Large intestine (tissue), 3 donors: Measurements from ENCODE around the gene DENND1A. TPM values are rescaled to one million over a fixed set of nuclear protein-coding genes. Genes with fewer than 3 reads are reported as not detected.

ENCODE experiments used
- DNase-seq, 2 donors: peaks; one replicate each; pipeline versions ENCODE4 v3.0.0 to v3.0.0-alpha.2; 2013
- H3K27ac ChIP-seq: one replicate; pipeline ENCODE4 v1.5.1; 2013; ENCODE audit warnings: low read length
- H3K27me3 ChIP-seq: 2 replicates; pipeline ENCODE4 v1.6.1; 2013; ENCODE audit warnings: low read length; ENCODE audit not compliant: control insufficient read depth, insufficient read depth
- H3K36me3 ChIP-seq: 2 replicates; pipeline ENCODE4 v1.6.1; 2013; ENCODE audit warnings: low read length; ENCODE audit not compliant: control insufficient read depth, insufficient read depth
- H3K4me1 ChIP-seq: one replicate; pipeline ENCODE4 v1.6.1; 2013; ENCODE audit warnings: low read length; ENCODE audit not compliant: control insufficient read depth, insufficient read depth
- H3K4me3 ChIP-seq: one replicate; pipeline ENCODE4 v1.5.1; 2013; ENCODE audit warnings: low read length
- H3K9me3 ChIP-seq: one replicate; pipeline ENCODE4 v1.6.1; 2013; ENCODE audit warnings: mild to moderate bottlenecking, low read depth, low read length, moderate library complexity; ENCODE audit not compliant: control insufficient read depth
- WGBS: methylation state at CpG from one replicate; pipeline ENCODE4 v1.1.5; 2013; ENCODE audit warnings: low lambda C conversion rate; ENCODE audit not compliant: insufficient coverage; 5-methylcytosine and 5-hydroxymethylcytosine counted together
- polyA plus RNA-seq: library from polyadenylated mRNA; unstranded; fragments of 120-200 nt; gene quantifications from one replicate; pipeline ENCODE4 v1.2.1, GENCODE V29; 2013

The DENND1A gene
- polyA plus RNA-seq, 1 donor: 29.7 TPM

- no CpG with 5 or more reads among the region's 6 CpGs for WGBS
Measured at GRCh38 chr9:123524866-123525265, 405.1 kb downstream of the DENND1A start.

GRCh38 chr9:123523845-123524244, 406.1 kb downstream of the DENND1A start:
- no peak overlapping the region for H3K27ac ChIP-seq
- no peaks in the 10 kb centered on the region for H3K36me3 ChIP-seq
- no peaks in the 10 kb centered on the region for H3K27me3 ChIP-seq
- H3K4me1 ChIP-seq: no peaks in the 10 kb centered on the region
- H3K4me3 ChIP-seq: no peak overlapping the region
- DNase-seq: no peak
- WGBS: 100% methylated on average over 2 of the region's 2 CpGs
- H3K9me3 ChIP-seq: no peaks in the 10 kb centered on the region

More at GRCh38 chr9:123524866-123525265, 405.1 kb downstream of the DENND1A start:
- Histone ChIP-seq H3K9me3 (no peaks in the 10 kb centered on the region), H3K4me3 (no peak overlapping the region), H3K36me3 (no peaks in the 10 kb centered on the region), H3K27me3 (no peaks in the 10 kb centered on the region), H3K4me1 (no peaks in the 10 kb centered on the region), H3K27ac (no peak overlapping the region)
- no peak for DNase-seq

GRCh38 chr9:123523001-123523400, 406.9 kb downstream of the DENND1A start:
- no peak overlapping the region for H3K4me3 ChIP-seq
- DNase-seq: no peak
- no peak overlapping the region for H3K27ac ChIP-seq
- WGBS: no CpG with 5 or more reads among the region's 6 CpGs
- no peaks in the 10 kb centered on the region for H3K36me3 ChIP-seq
- H3K27me3 ChIP-seq: no peaks in the 10 kb centered on the region
- no peaks in the 10 kb centered on the region for H3K9me3 ChIP-seq
- no peaks in the 10 kb centered on the region for H3K4me1 ChIP-seq

GRCh38 chr9:123522251-123522650, 407.7 kb downstream of the DENND1A start:
- Histone ChIP-seq H3K36me3 (no peaks in the 10 kb centered on the region), H3K4me1 (no peaks in the 10 kb centered on the region), H3K9me3 (no peaks in the 10 kb centered on the region), H3K27me3 (no peaks in the 10 kb centered on the region), H3K4me3 (no peak overlapping the region), H3K27ac (no peak overlapping the region)
- DNase-seq: no peak
- no CpG with 5 or more reads among the region's 2 CpGs for WGBS

- Histone ChIP-seq H3K9me3 (no peaks in the 10 kb centered on the region), H3K27me3 (no peaks in the 10 kb centered on the region), H3K27ac (no peak overlapping the region), H3K36me3 (peaks cover 5% of the 10 kb centered on the region), H3K4me1 (no peaks in the 10 kb centered on the region), H3K4me3 (no peak overlapping the region)
- WGBS: no CpG with 5 or more reads among the region's 1 CpG
- no peak for DNase-seq
Measured at GRCh38 chr9:123518338-123518737, 411.6 kb downstream of the DENND1A start.

- DNase-seq: no peak
- no peaks in the 10 kb centered on the region for H3K4me1 ChIP-seq
- peaks cover 9% of the 10 kb centered on the region for H3K36me3 ChIP-seq
- WGBS: 100% methylated on average over 2 of the region's 4 CpGs
- H3K27me3 ChIP-seq: no peaks in the 10 kb centered on the region
- no peaks in the 10 kb centered on the region for H3K9me3 ChIP-seq
- no peak overlapping the region for H3K4me3 ChIP-seq
- H3K27ac ChIP-seq: no peak overlapping the region
Measured at GRCh38 chr9:123517512-123517911, 412.4 kb downstream of the DENND1A start.

GRCh38 chr9:123514766-123515165, 415.2 kb downstream of the DENND1A start:
- H3K4me3 ChIP-seq: no peak overlapping the region
- H3K9me3 ChIP-seq: no peaks in the 10 kb centered on the region
- no peak for DNase-seq
- H3K4me1 ChIP-seq: no peaks in the 10 kb centered on the region
- H3K27me3 ChIP-seq: no peaks in the 10 kb centered on the region
- peaks cover 9% of the 10 kb centered on the region for H3K36me3 ChIP-seq
- 92% methylated on average over 4 of the region's 4 CpGs for WGBS
- no peak overlapping the region for H3K27ac ChIP-seq

- WGBS: no CpG with 5 or more reads among the region's 2 CpGs
- Histone ChIP-seq H3K9me3 (no peaks in the 10 kb centered on the region), H3K27ac (no peak overlapping the region), H3K27me3 (no peaks in the 10 kb centered on the region), H3K36me3 (peaks cover 9% of the 10 kb centered on the region), H3K4me3 (no peak overlapping the region), H3K4me1 (no peaks in the 10 kb centered on the region)
- DNase-seq: no peak
Measured at GRCh38 chr9:123513554-123513953, 416.4 kb downstream of the DENND1A start.

GRCh38 chr9:123511326-123512277, 418.3 kb downstream of the DENND1A start:
- peaks cover 9% of the 10 kb centered on the region for H3K36me3 ChIP-seq
- WGBS: 92% methylated on average over 2 of the region's 15 CpGs
- no peak overlapping the region for H3K27ac ChIP-seq

GRCh38 chr9:123509646-123510045, 420.3 kb downstream of the DENND1A start:
- H3K27ac ChIP-seq: no peak overlapping the region
- no peaks in the 10 kb centered on the region for H3K9me3 ChIP-seq
- peaks cover 9% of the 10 kb centered on the region for H3K36me3 ChIP-seq
- no peak overlapping the region for H3K4me3 ChIP-seq
- H3K27me3 ChIP-seq: no peaks in the 10 kb centered on the region
- WGBS: no CpG with 5 or more reads among the region's 2 CpGs
- H3K4me1 ChIP-seq: no peaks in the 10 kb centered on the region
- DNase-seq: no peak

More at GRCh38 chr9:123511326-123512277, 418.3 kb downstream of the DENND1A start:
- Histone ChIP-seq H3K4me3 (no peak overlapping the region), H3K9me3 (no peaks in the 10 kb centered on the region), H3K4me1 (no peaks in the 10 kb centered on the region), H3K27me3 (no peaks in the 10 kb centered on the region)
- DNase-seq: no peak
